ENCODE data around the gene BUD13.

GRCh38 chr11:116725434-116726221 is 47.2 kb downstream of the BUD13 start:
- TF ChIP-seq EZH2phosphoT487 (IDR thresholded peaks at IDR 0.05; ENCODE audit: insufficient read depth, low read depth), result no peak
- TF ChIP-seq EZH2 (IDR thresholded peaks at IDR 0.05; ENCODE audit: insufficient read depth, poor library complexity, severe bottlenecking), result no peak
